GM21786 (cell line): ENCODE measurements around the gene INTS6L.
"Not testable (repeated sequence)": the region's sequence is repeated elsewhere in the genome, so short reads cannot be mapped to it uniquely, and the experiment has no call there.

Experiments used
- ATAC-seq: cut with Tn5 transposase; IDR thresholded peaks from one replicate; pipeline ENCODE4 v1.9.1; 2021; ENCODE audit not compliant: unreplicated experiment

Gene INTS6L

DNA sequence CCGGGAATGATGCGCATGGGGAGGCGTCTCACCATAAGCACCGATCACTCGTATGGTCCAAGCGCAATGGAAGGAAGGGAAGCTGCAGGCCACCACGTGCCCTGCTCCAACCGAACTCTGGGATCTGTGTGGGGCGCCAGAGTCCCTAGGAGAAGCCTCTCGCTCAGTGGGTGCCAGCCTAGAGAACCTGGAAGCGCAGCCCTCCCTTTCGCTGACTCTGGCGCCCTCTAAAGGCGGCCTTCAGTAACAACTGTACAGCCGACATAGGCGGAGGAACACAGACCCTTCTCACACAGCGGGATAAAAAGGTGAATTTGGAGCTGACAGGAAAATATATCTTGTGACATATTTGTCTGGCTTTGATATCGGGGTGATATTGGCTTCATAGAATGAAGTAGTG, 76.0 kb downstream of the INTS6L start:
- no peak for ATAC-seq

DNA sequence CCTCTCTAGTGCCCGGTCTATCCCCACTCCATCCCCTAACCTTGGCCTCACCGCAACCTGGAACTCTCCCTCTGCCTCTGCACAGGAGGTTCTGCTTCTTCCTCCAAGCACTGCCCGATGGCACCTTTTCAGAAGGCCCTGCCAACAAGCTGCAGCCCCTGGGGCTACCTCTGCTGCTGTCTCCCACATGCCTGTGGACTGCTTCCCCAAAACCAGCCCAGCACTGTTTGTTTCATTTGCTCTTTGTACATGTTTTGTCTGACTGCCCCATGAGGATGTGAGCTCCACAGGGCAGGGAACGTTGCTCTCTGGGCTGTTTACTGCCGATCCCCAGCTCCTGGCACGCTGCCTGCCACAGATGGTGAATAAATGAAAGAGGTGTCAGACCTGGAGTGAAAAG, 85.4 kb downstream of the INTS6L start:
- ATAC-seq: no peak

DNA sequence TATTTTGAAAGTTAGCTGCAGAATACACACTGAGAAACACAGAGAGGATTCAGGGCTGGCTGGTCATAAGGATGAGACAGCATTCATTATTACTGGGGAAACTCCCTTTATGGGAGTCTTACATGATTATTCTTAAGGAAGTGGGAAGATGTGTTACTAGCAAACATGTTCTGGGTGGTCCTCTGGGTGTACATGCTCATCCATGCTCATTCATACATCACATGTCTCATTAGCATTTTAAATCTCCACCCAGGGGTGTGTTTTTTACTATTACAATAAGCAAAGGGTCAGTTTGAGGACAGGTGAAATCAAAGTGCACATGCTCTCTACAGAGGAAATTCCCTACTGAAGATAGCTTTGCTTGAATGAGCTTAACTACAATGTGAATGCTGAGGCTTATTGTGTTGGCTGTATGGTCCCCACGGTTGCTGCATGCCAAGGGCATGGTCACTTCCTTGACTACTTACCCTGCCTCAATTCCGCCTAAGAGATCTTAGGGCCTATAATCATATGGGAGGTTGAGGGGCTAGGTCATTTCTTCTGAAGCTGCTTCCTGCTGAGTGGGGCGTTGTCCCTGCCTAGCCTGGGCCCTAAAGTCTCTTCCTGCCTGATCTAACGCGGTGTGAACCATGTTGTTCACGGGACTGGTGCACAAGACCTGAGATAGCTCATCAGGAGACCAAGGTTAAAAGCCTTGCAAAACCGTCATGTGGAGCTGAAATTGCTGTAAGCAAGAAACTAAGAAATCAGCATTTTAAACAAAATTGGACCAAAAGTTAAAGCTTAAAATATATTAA, 104.1 kb downstream of the INTS6L start:
- ATAC-seq: not testable (repeated sequence)

DNA sequence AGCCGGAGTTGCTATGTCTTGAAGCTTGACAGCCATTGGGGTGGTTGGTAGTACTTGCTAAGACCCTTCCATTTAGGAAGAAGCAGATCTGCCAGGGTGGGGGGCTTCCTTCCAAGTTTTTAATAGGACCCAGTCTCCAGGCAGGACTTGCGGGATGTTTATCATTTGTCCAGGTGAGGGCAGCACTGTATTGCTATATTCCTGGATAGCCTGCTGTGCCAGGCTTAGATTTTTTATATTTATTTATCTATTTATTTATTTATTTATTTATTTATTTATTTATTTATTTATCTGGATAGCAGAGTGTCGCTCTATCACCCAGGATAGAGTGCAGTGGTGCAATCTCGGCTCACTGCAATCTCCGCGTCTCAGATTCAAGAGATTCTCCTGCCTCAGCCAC, 105.5 kb downstream of the INTS6L start:
- no peak for ATAC-seq

DNA sequence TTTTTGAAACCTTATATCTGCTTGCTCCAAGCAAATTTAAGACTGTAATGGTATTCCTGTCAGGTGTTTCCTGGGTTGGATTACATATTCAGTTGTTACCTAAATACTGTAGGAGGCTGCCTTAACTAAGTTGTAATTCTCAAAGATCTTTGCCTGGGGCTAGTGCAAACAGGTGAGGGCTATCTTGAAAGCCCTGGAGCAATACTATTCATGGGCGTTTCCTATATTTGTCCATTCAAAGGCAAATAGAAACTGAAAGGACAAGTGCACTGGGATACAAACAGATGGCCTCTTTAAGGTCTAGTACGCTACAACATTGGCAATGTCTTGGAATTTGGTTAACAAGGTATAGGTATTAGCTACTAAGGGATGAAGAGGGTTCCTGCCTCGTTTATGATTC, 108.9 kb downstream of the INTS6L start:
- ATAC-seq: no peak
